Cardiac fibroblast (primary cell): ENCODE results near the gene LRRK2.

Source experiments
- DNase-seq, 2 donors: peaks; one replicate each; pipeline versions ENCODE4 v3.0.0 to v3.0.0-alpha.2; 2010; ENCODE audit warnings: low read depth in 2 of 2
- H3K4me3 ChIP-seq, 2 donors: replicated peaks in 1 of 2; 1 replicate in 1 of 2; 2 replicates in 1 of 2; pipeline ENCODE4 v1.5.1; 2011; ENCODE audit warnings: low read depth in 2 of 2, low read length in 2 of 2, mild to moderate bottlenecking in 2 of 2, moderate library complexity in 1 of 2
- TF ChIP-seq, protein P1 (sequence below): IDR thresholded peaks from one replicate; pipeline ENCODE4 v1.5.1; 2011; ENCODE audit warnings: low read depth, mild to moderate bottlenecking, low read length, inconsistent platforms

LRRK2 gene

GRCh38 chr12:40324261-40324660, 99.5 kb downstream of the LRRK2 start:
- no peak for DNase-seq
- TF ChIP-seq, protein P1, sequence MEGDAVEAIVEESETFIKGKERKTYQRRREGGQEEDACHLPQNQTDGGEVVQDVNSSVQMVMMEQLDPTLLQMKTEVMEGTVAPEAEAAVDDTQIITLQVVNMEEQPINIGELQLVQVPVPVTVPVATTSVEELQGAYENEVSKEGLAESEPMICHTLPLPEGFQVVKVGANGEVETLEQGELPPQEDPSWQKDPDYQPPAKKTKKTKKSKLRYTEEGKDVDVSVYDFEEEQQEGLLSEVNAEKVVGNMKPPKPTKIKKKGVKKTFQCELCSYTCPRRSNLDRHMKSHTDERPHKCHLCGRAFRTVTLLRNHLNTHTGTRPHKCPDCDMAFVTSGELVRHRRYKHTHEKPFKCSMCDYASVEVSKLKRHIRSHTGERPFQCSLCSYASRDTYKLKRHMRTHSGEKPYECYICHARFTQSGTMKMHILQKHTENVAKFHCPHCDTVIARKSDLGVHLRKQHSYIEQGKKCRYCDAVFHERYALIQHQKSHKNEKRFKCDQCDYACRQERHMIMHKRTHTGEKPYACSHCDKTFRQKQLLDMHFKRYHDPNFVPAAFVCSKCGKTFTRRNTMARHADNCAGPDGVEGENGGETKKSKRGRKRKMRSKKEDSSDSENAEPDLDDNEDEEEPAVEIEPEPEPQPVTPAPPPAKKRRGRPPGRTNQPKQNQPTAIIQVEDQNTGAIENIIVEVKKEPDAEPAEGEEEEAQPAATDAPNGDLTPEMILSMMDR = no peak
- no peak overlapping the region for H3K4me3 ChIP-seq

GRCh38 chr12:40325349-40325960, 100.7 kb downstream of the LRRK2 start:
- TF ChIP-seq, protein P1 = peak; percentile 62
- peak; percentile 2 to 37 for DNase-seq
- H3K4me3 ChIP-seq = no peak overlapping the region

DNA sequence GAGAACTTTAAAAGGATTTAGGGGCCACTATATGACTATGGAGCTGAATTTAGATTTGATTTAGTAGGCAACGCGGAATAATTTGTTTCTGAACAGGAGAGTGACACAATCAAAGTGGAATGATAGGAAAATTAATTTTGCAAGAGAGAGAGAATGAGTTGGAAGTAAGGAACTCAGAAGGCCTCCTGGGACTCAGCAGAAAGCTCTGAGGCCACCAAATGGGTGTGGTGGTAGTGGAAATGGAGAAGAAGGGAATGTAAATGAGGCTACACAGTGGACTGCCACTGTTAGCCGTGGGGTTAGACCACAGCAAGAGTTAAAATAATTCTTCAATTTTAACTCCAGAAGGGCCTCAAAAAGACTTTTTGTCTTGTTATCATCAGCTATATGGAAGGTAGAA, 102.7 kb downstream of the LRRK2 start:
- TF ChIP-seq, protein P1 = no peak
- DNase-seq = peak in 1 of 2 donors; percentile 60
- H3K4me3 ChIP-seq = no peak overlapping the region

DNA sequence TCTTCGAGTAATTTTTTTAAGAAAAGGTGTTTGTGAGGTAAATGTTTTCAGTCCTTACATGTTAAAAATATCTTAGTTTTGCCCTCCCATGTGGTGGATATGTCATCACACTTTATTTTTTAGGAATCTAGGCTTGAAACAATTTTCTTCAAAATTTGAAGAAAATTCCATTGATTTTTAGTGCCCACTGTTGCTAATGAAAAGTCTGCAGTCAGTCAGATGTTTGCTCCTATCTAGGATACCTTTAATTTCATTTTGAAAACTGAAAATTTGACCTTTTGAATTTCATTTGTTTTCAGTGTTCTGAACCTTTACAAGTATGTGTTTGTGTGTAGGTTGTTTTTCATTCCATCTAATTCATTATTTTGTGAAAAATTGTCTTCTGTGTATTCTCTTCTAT, 105.4 kb downstream of the LRRK2 start:
- H3K4me3 ChIP-seq = no peak overlapping the region
- TF ChIP-seq, protein P1 = no peak
- DNase-seq = no peak

DNA sequence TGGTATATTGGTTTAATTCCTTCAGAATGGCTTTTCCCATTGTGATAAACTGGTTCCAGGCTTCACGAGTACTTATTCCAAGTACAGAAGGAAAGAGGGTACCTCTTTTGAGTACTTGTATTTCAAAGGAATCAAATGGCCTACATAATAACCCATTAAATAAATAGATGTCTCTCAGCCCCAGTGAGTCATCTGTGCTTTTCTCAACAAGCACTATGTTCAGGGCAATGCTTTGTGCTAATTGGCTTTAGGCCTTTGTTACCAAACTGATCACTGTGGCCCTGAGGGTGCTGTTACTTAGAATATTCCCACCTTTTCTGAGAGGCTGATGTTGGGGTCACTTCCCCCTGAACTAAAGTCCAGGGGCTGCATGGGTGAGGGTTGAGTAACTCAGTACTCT, 107.1 kb downstream of the LRRK2 start:
- TF ChIP-seq, protein P1 = no peak
- peak in 1 of 2 donors; percentile 8 for DNase-seq
- no peak overlapping the region for H3K4me3 ChIP-seq

DNA sequence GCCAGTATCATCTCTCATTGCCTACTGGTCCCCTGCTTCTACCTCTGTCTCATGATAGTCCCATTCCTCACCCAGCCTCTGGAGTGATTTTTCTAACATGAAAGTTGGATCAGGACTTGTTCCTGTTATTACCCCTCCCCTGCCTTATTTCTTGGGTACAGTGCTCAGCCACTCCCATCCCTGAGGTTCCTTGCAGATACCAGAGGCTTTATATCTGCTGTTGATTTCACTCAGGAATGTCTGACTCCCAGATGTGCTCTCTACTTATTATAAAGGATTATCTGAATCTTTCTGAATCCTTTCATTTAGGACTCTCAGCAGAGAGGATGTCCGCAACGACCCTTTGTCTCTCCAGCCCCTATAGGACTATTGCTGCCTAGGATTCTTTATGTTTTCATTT, 111.2 kb downstream of the LRRK2 start:
- H3K4me3 ChIP-seq = no peak overlapping the region
- TF ChIP-seq, protein P1 = no peak
- no peak for DNase-seq
